Measurements from ENCODE around the gene CAPZA1. TPM values are rescaled to one million over a fixed set of nuclear protein-coding genes. Genes with fewer than 3 reads are reported as not detected.

Gene CAPZA1
- total RNA-seq, 1 experiment from 2014 or later: 171 TPM

GRCh38 chr1:112579801-112580510, 39.7 kb upstream of the CAPZA1 start:
- no peaks in the 10 kb centered on the region for H3K4me1 ChIP-seq (ENCODE audit: insufficient read depth, low read length, poor library complexity, severe bottlenecking)
- BruUV-seq (replicated peaks): no TSS peak
- H3K9me3 ChIP-seq (ENCODE audit: low read depth, low read length, poor library complexity, severe bottlenecking): no peaks in the 10 kb centered on the region
- POLR2A ChIA-PET (ENCODE audit: low non-redundant PET): no interaction called here
- intact Hi-C loops (cut with micrococcal nuclease; ENCODE audit: unreplicated experiment): no loop called here
- DNase-seq (ENCODE audit: low spot score): no peak
- no peak overlapping the region for H3K4me3 ChIP-seq (ENCODE audit: low read depth, low read length, poor library complexity, severe bottlenecking)
- TF ChIP-seq CTCF (conservative IDR thresholded peaks at IDR 0.05; ENCODE audit: low read depth, low read length): no peak
- TF ChIP-seq EZH2 (IDR thresholded peaks at IDR 0.05; ENCODE audit: borderline replicate concordance, low read depth, low read length, poor library complexity, severe bottlenecking): no peak
- no peaks in the 10 kb centered on the region for H3K27me3 ChIP-seq (replicated peaks; ENCODE audit: insufficient read depth, low read depth, low read length, poor library complexity)
- CTCF ChIA-PET: no interaction called here
- H3K27ac ChIP-seq (ENCODE audit: low read depth, low read length, poor library complexity, severe bottlenecking): no peak overlapping the region
- H3K36me3 ChIP-seq (ENCODE audit: insufficient read depth, low read length, poor library complexity, severe bottlenecking): peaks cover 11% of the 10 kb centered on the region

GRCh38 chr1:112581586-112582192, 37.9 kb upstream of the CAPZA1 start:
- no peaks in the 10 kb centered on the region for H3K27me3 ChIP-seq (replicated peaks; ENCODE audit: insufficient read depth, low read depth, low read length, poor library complexity)
- no peak for DNase-seq (ENCODE audit: low spot score)
- ChIA-PET POLR2A (ENCODE audit: low non-redundant PET) (interaction anchor here (0.6 kb wide), 1 partner anchor 16 kb away, joined by 4 read pairs; no protein-coding TSS in a partner anchor), CTCF (no interaction called here)
- no peak for TF ChIP-seq CTCF (conservative IDR thresholded peaks at IDR 0.05; ENCODE audit: low read depth, low read length)
- intact Hi-C loops (cut with micrococcal nuclease; ENCODE audit: unreplicated experiment): no loop called here
- H3K4me3 ChIP-seq (ENCODE audit: low read depth, low read length, poor library complexity, severe bottlenecking): no peak overlapping the region
- H3K4me1 ChIP-seq (ENCODE audit: insufficient read depth, low read length, poor library complexity, severe bottlenecking): no peaks in the 10 kb centered on the region
- BruUV-seq (replicated peaks): no TSS peak
- H3K27ac ChIP-seq (ENCODE audit: low read depth, low read length, poor library complexity, severe bottlenecking): no peak overlapping the region
- no peaks in the 10 kb centered on the region for H3K9me3 ChIP-seq (ENCODE audit: low read depth, low read length, poor library complexity, severe bottlenecking)
- peaks cover 5% of the 10 kb centered on the region for H3K36me3 ChIP-seq (ENCODE audit: insufficient read depth, low read length, poor library complexity, severe bottlenecking)

DNA sequence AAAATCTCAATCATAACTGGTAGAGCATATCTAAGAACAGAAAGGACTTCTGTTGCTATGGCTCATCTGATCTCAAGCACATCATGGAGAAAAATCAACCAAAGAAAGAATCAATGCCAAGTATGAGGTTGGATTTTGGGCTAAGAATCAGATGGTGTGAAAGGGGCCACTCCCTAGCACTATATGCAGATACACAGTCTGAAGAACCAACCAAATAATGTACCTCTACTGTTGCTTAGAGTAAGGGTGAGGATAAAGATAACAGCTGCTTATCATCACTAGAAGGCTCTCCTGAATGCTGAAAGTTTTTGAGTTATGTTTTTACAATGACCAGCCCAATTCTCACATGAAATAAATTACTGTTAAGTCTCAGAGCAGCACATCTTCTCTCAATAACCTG, 36.3 kb upstream of the CAPZA1 start:
- no peak for TF ChIP-seq CTCF (conservative IDR thresholded peaks at IDR 0.05; ENCODE audit: low read depth, low read length)
- no peak for TF ChIP-seq EZH2 (IDR thresholded peaks at IDR 0.05; ENCODE audit: borderline replicate concordance, low read depth, low read length, poor library complexity, severe bottlenecking)
- Histone ChIP-seq H3K27ac (ENCODE audit: low read depth, low read length, poor library complexity, severe bottlenecking) (no peak overlapping the region), H3K36me3 (ENCODE audit: insufficient read depth, low read length, poor library complexity, severe bottlenecking) (no peaks in the 10 kb centered on the region), H3K4me3 (ENCODE audit: low read depth, low read length, poor library complexity, severe bottlenecking) (no peak overlapping the region), H3K4me1 (ENCODE audit: insufficient read depth, low read length, poor library complexity, severe bottlenecking) (no peaks in the 10 kb centered on the region), H3K27me3 (replicated peaks; ENCODE audit: insufficient read depth, low read depth, low read length, poor library complexity) (no peaks in the 10 kb centered on the region), H3K9me3 (ENCODE audit: low read depth, low read length, poor library complexity, severe bottlenecking) (no peaks in the 10 kb centered on the region)
- intact Hi-C loops (cut with micrococcal nuclease; ENCODE audit: unreplicated experiment): no loop called here
- CTCF ChIA-PET: no interaction called here
- POLR2A ChIA-PET (ENCODE audit: low non-redundant PET): no interaction called here
- no peak for DNase-seq (ENCODE audit: low spot score)
- BruUV-seq (replicated peaks): no TSS peak
